Tibial artery (tissue), 4 donors: Measurements from ENCODE around the gene MGAT5.

Experiments used
- DNase-seq, 2 donors: peaks; one replicate each; pipeline ENCODE4 v3.0.0-alpha.2; 2019
- H3K27ac ChIP-seq, 2 donors: fragments of 200-600 bp; sonication (generic) in 1 of 2; 1 replicate in 1 of 2; 2 replicates in 1 of 2; pipeline ENCODE4 v1.5.1; 2018 to 2019; ENCODE audit warnings: mild to moderate bottlenecking in 1 of 2
- H3K27me3 ChIP-seq, 2 donors: fragments of 200-600 bp; sonication (generic) in 1 of 2; one replicate each; pipeline versions ENCODE4 v1.5.1 to v1.6.0; 2016 to 2019
- H3K36me3 ChIP-seq, 3 donors: fragments of 200-600 bp; sonication (generic) in 2 of 3; one replicate each; pipeline ENCODE4 v1.5.1; 2016 to 2019; ENCODE audit warnings: mild to moderate bottlenecking in 2 of 3
- H3K4me1 ChIP-seq, 4 donors: fragments of 200-600 bp; sonication (generic) in 2 of 4; 1 replicate in 3 of 4; 2 replicates in 1 of 4; pipeline ENCODE4 v1.5.1; 2016 to 2019
- H3K4me3 ChIP-seq, 2 donors: fragments of 200-600 bp; sonication (generic) in 1 of 2; 1 replicate in 1 of 2; 2 replicates in 1 of 2; pipeline ENCODE4 v1.5.1; 2018 to 2019; ENCODE audit warnings: mild to moderate bottlenecking in 2 of 2
- H3K9me3 ChIP-seq, 3 donors: fragments of 200-600 bp; sonication (generic) in 1 of 3; one replicate each; pipeline ENCODE4 v1.5.1; 2016 to 2019
- intact Hi-C: fragments of 100-400 bp; cut with DNase I; formaldehyde crosslinking; loops from one replicate; pipeline ENCODE4 v1.15.0; 2023; ENCODE audit warnings: low total_unique reads
- TF ChIP-seq, protein P1 (sequence below), 2 experiments: fragments of 200-600 bp in 1 of 2; fragments of 450-650 bp in 1 of 2; IDR thresholded peaks; one replicate each; pipeline ENCODE4 v1.5.1; 2017 to 2019; ENCODE audit warnings: antibody characterized with exemption in 2 of 2, mild to moderate bottlenecking in 1 of 2, moderate library complexity in 1 of 2

Gene MGAT5, protein sequence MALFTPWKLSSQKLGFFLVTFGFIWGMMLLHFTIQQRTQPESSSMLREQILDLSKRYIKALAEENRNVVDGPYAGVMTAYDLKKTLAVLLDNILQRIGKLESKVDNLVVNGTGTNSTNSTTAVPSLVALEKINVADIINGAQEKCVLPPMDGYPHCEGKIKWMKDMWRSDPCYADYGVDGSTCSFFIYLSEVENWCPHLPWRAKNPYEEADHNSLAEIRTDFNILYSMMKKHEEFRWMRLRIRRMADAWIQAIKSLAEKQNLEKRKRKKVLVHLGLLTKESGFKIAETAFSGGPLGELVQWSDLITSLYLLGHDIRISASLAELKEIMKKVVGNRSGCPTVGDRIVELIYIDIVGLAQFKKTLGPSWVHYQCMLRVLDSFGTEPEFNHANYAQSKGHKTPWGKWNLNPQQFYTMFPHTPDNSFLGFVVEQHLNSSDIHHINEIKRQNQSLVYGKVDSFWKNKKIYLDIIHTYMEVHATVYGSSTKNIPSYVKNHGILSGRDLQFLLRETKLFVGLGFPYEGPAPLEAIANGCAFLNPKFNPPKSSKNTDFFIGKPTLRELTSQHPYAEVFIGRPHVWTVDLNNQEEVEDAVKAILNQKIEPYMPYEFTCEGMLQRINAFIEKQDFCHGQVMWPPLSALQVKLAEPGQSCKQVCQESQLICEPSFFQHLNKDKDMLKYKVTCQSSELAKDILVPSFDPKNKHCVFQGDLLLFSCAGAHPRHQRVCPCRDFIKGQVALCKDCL

GRCh38 chr2:134253804-134254203, at the start of gene MGAT5:
Gene MGAT5 (plus strand): TSS chr2:134254072. CDS start chr2:134254404, 332 bp downstream.
- TF ChIP-seq, protein P1, sequence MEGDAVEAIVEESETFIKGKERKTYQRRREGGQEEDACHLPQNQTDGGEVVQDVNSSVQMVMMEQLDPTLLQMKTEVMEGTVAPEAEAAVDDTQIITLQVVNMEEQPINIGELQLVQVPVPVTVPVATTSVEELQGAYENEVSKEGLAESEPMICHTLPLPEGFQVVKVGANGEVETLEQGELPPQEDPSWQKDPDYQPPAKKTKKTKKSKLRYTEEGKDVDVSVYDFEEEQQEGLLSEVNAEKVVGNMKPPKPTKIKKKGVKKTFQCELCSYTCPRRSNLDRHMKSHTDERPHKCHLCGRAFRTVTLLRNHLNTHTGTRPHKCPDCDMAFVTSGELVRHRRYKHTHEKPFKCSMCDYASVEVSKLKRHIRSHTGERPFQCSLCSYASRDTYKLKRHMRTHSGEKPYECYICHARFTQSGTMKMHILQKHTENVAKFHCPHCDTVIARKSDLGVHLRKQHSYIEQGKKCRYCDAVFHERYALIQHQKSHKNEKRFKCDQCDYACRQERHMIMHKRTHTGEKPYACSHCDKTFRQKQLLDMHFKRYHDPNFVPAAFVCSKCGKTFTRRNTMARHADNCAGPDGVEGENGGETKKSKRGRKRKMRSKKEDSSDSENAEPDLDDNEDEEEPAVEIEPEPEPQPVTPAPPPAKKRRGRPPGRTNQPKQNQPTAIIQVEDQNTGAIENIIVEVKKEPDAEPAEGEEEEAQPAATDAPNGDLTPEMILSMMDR (IDR thresholded peaks at IDR 0.05): no peak
- no peak within 1 kb of the TSS for H3K27ac ChIP-seq
- intact Hi-C loops: no loop called here

GRCh38 chr2:134205087-134205486, 48.8 kb upstream of the MGAT5 start:
- TF ChIP-seq, protein P1 (IDR thresholded peaks at IDR 0.05): no peak
- Histone ChIP-seq H3K27ac (no peak overlapping the region), H3K4me3 (no peak overlapping the region), H3K4me1 (peaks cover 0 to 43% (median 21%) of the 10 kb centered on the region in 4 donors), H3K9me3 (no peaks in the 10 kb centered on the region), H3K27me3 (no peaks in the 10 kb centered on the region), H3K36me3 (no peaks in the 10 kb centered on the region)
- no peak for DNase-seq
- intact Hi-C loops: no loop called here

More at GRCh38 chr2:134253804-134254203, at the start of gene MGAT5:
- no peak within 1 kb of the TSS for H3K4me3 ChIP-seq
- no peak for DNase-seq
- no peaks in the 10 kb centered on the region for H3K27me3 ChIP-seq
- no peaks in the 10 kb centered on the region for H3K9me3 ChIP-seq
- no peaks in the 10 kb centered on the region for H3K36me3 ChIP-seq
- peaks cover 0 to 7% (median 3%) of the 10 kb centered on the region in 4 donors for H3K4me1 ChIP-seq

DNA sequence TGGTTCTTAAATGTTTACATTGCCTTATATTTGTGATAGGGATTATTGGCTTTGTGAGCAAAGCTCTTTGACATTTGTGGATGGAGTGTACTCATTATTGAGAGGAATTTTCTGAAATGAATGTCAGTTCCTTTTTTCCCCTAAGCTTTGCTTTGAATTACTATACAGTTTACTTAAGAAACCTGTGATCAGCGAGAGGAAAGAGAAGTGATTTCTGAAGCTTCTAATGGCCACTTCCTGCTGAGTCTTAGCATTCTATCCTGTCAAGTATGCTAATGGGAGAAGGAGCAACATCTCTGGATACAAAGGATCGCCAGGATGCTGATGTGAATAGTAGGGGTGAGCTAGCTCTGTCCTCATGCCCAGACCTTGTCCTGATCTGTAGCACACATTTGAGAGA, 47.8 kb upstream of the MGAT5 start:
- peak overlapping the region; percentile 26 to 48 for H3K27ac ChIP-seq
- intact Hi-C loops: no loop called here
- no peaks in the 10 kb centered on the region for H3K36me3 ChIP-seq
- H3K4me1 ChIP-seq: peaks cover 0 to 39% (median 21%) of the 10 kb centered on the region in 4 donors
- no peak for DNase-seq
- TF ChIP-seq, protein P1 (IDR thresholded peaks at IDR 0.05): no peak
- no peaks in the 10 kb centered on the region for H3K27me3 ChIP-seq
- no peaks in the 10 kb centered on the region for H3K9me3 ChIP-seq
- H3K4me3 ChIP-seq: no peak overlapping the region

- no peaks in the 10 kb centered on the region for H3K9me3 ChIP-seq
- H3K27ac ChIP-seq: peak overlapping the region; percentile 26 to 48
- H3K4me3 ChIP-seq: no peak overlapping the region
- TF ChIP-seq, protein P1 (IDR thresholded peaks at IDR 0.05): peak in 1 of 2 experiments; percentile 13
- H3K27me3 ChIP-seq: no peaks in the 10 kb centered on the region
- peaks cover 0 to 39% (median 21%) of the 10 kb centered on the region in 4 donors for H3K4me1 ChIP-seq
- intact Hi-C loops: no loop called here
- H3K36me3 ChIP-seq: no peaks in the 10 kb centered on the region
- DNase-seq: peak; percentile 62 to 83
Measured at GRCh38 chr2:134206573-134206972, 47.3 kb upstream of the MGAT5 start.

DNA sequence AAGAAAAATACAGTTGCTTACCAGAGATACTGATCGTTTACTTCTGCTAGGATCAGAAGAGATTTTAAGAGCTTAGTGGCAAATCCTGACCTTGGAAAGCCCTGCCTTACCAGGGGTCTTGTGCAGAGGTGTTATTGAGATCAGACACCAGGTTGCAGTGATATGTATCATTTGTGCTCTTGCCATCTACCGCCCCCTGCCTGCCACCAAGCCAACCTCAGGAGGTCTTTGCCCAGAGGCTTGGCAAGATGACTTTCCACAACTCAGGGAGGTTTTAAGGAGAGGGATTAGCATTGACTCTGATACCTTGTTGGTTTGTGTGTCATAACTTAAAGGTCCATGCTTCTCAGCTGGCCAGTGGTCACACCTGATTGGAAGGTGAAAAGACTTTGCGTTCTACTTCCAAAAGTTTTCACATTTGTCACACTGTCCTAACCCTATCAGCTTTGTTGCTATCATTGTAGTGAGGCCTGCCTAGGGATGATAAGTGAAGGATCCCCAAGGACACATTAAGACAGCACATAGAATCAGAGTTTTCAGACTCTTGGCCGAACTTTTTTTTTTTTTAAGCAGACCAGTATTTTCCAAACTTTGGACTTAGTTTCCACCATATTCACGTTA, 46.2 kb upstream of the MGAT5 start:
- H3K27me3 ChIP-seq: no peaks in the 10 kb centered on the region
- no peak overlapping the region for H3K4me3 ChIP-seq
- intact Hi-C loops: no loop called here
- no peak overlapping the region for H3K27ac ChIP-seq
- TF ChIP-seq, protein P1 (IDR thresholded peaks at IDR 0.05): peak; percentile 62 to 63
- no peaks in the 10 kb centered on the region for H3K9me3 ChIP-seq
- no peaks in the 10 kb centered on the region for H3K36me3 ChIP-seq
- peak in 1 of 2 donors; percentile 74 for DNase-seq
- peaks cover 0 to 39% (median 21%) of the 10 kb centered on the region in 4 donors for H3K4me1 ChIP-seq
